Activated gamma-delta T cell treated with anti-CD3 and anti-CD28 coated beads, Interleukin-2, amount 50 U/mL, for 16 hours (primary cell): Measurements from ENCODE around the gene MCF2L2.

ENCODE experiments used
- DNase-seq: peaks from one replicate; pipeline ENCODE4 v3.0.0-alpha.2; 2020; ENCODE audit warnings: low read depth

The MCF2L2 gene

GRCh38 chr3:183327343-183327742, 101.1 kb downstream of the MCF2L2 start:
- DNase-seq: no peak

GRCh38 chr3:183324083-183324482, 104.3 kb downstream of the MCF2L2 start:
- no peak for DNase-seq

- DNase-seq: no peak
These were observed 109.0 kb downstream of the MCF2L2 start for GRCh38 chr3:183319371-183319770.

- no peak for DNase-seq
These were observed 109.5 kb downstream of the MCF2L2 start for GRCh38 chr3:183318877-183319276.

- no peak for DNase-seq
These were observed 110.2 kb downstream of the MCF2L2 start for GRCh38 chr3:183317886-183318865.

GRCh38 chr3:183317271-183317670, 111.1 kb downstream of the MCF2L2 start:
- no peak for DNase-seq

- DNase-seq: no peak
These were observed 112.7 kb downstream of the MCF2L2 start for GRCh38 chr3:183315739-183316138.

- no peak for DNase-seq
These were observed 114.7 kb downstream of the MCF2L2 start for GRCh38 chr3:183313764-183314163.

- DNase-seq: no peak
These were observed 115.1 kb downstream of the MCF2L2 start for GRCh38 chr3:183313351-183313750.

- no peak for DNase-seq
These were observed 116.0 kb downstream of the MCF2L2 start for GRCh38 chr3:183312433-183312832.

- DNase-seq: no peak
These were observed 117.5 kb downstream of the MCF2L2 start for GRCh38 chr3:183310936-183311335.

- no peak for DNase-seq
These were observed 119.1 kb downstream of the MCF2L2 start for GRCh38 chr3:183309276-183309675.

- DNase-seq: no peak
These were observed 119.7 kb downstream of the MCF2L2 start for GRCh38 chr3:183308751-183309150.

- DNase-seq: no peak
These were observed 120.7 kb downstream of the MCF2L2 start for GRCh38 chr3:183307749-183308148.

- DNase-seq: peak; percentile 14
These were observed 121.4 kb downstream of the MCF2L2 start for GRCh38 chr3:183306798-183307671.

GRCh38 chr3:183303690-183304089, 124.7 kb downstream of the MCF2L2 start:
- DNase-seq: no peak

GRCh38 chr3:183301937-183302580, 126.4 kb downstream of the MCF2L2 start:
- DNase-seq: no peak

GRCh38 chr3:183300996-183301562, 127.3 kb downstream of the MCF2L2 start:
- DNase-seq: no peak

- DNase-seq: no peak
These were observed 128.4 kb downstream of the MCF2L2 start for GRCh38 chr3:183299976-183300375.

- no peak for DNase-seq
These were observed 129.7 kb downstream of the MCF2L2 start for GRCh38 chr3:183298701-183299153.

- no peak for DNase-seq
These were observed 131.5 kb downstream of the MCF2L2 start for GRCh38 chr3:183296944-183297343.

- no peak for DNase-seq
These were observed 133.2 kb downstream of the MCF2L2 start for GRCh38 chr3:183295211-183295610.
